KMS-11 (cell line): ENCODE measurements around the gene ZNF311.

Experiments used
- H2AFZ ChIP-seq: fragments of 200-600 bp; sonication (generic); 2 replicates; pipeline ENCODE4 v1.6.1; 2016; ENCODE audit warnings: antibody characterized with exemption, mixed run types, low read depth
- H3K27ac ChIP-seq: fragments of 200-600 bp; sonication (generic); 2 replicates; pipeline ENCODE4 v1.6.1; 2016; ENCODE audit warnings: mild to moderate bottlenecking, mixed run types
- H3K27me3 ChIP-seq: fragments of 200-600 bp; sonication (generic); 2 replicates; pipeline ENCODE4 v1.6.1; 2017; ENCODE audit warnings: mild to moderate bottlenecking, low read depth, mixed run types, moderate library complexity; ENCODE audit not compliant: insufficient read depth
- H3K36me3 ChIP-seq: fragments of 200-600 bp; sonication (generic); 2 replicates; pipeline ENCODE4 v1.6.1; 2017; ENCODE audit warnings: mild to moderate bottlenecking, mixed run types; ENCODE audit not compliant: insufficient read depth
- H3K4me1 ChIP-seq: fragments of 200-600 bp; sonication (generic); 2 replicates; pipeline ENCODE4 v1.6.1; 2016; ENCODE audit warnings: mild to moderate bottlenecking, low read depth, mixed run types; ENCODE audit not compliant: poor library complexity, severe bottlenecking
- H3K4me2 ChIP-seq: fragments of 200-600 bp; sonication (generic); 2 replicates; pipeline ENCODE4 v1.7.0; 2016; ENCODE audit warnings: mild to moderate bottlenecking, mixed run types
- H3K4me3 ChIP-seq: fragments of 200-600 bp; sonication (generic); IDR thresholded peaks from 2 replicates; pipeline ENCODE4 v1.6.1; 2017; ENCODE audit warnings: low read depth, low read length, mixed read lengths; ENCODE audit not compliant: insufficient read depth
- H3K79me2 ChIP-seq: fragments of 200-600 bp; sonication (generic); 2 replicates; pipeline ENCODE4 v1.6.1; 2016; ENCODE audit warnings: low read depth, mixed run types; ENCODE audit not compliant: insufficient read depth
- H3K9ac ChIP-seq: fragments of 200-600 bp; sonication (generic); 2 replicates; pipeline ENCODE4 v1.6.1; 2016; ENCODE audit warnings: mild to moderate bottlenecking, mixed run types
- H4K20me1 ChIP-seq: fragments of 200-600 bp; sonication (generic); 2 replicates; pipeline ENCODE4 v1.6.1; 2016; ENCODE audit warnings: mild to moderate bottlenecking, mixed run types; ENCODE audit not compliant: insufficient read depth
- TF ChIP-seq, protein P1 (sequence below): fragments of 200-600 bp; sonication (generic); conservative IDR thresholded peaks from 2 replicates; pipeline ENCODE4 v1.6.1; 2017; ENCODE audit warnings: low read depth, mild to moderate bottlenecking, antibody characterized with exemption, low read length, moderate library complexity, mixed read lengths

ZNF311 gene

DNA sequence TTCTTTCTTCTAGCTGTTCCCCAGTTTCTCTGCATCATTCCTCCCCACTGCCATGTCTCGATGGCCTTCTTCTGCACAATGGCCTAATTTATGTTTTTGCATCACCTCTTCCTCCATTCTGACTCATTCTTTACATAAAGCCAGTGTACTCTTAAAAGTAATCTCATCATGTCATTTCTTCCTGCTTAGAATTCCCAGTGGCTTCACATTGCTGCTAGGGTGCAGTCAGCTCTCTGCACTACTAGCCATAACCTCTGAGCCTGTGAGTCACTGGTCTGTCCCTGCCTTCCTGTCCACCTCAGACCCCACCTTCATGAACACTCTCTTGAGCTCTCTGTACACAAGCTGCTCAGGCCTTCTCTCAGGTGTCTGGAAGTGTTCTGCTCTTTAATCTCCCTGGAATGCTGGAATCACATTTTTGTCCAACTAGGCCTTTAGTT, 57.3 kb downstream of the ZNF311 start:
- Histone ChIP-seq H3K4me3 (no peak overlapping the region), H3K9ac (no peak overlapping the region), H4K20me1 (no peaks in the 10 kb centered on the region)

DNA sequence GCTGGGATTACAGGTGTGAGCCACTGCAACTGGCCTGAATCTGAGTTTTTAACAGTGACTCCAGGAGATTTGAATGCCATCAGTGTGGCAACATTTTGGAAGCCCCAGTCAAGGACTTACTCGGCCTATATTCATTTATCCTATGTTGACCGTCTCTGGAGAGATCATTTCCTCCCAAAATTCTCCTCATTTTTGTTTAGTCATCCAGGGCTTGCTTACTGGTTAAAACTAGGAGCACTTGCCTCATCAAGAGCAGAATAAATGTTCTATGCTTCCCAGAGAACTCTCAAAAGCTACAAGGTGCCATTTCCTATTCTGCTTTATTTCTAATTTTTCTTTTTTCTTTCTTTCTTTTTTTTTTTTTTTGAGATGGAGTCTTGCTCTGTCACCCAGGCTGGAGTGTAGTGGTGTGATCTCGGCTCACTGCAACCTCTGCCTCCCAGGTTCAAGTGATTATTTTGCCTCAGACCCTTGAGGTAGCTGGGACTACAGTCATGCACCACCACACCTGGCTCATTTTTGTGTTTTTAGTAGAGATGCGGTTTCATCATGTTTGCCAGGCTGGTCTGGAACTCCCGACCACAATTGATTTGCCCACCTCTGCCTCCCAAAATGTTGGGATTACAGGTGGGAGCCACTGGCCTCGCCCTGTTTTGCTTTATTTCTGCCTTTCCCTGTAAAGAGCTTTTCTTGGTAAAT, 57.9 kb downstream of the ZNF311 start:
- Histone ChIP-seq H2AFZ (no peak overlapping the region), H3K4me3 (no peak overlapping the region), H3K9ac (no peak overlapping the region), H3K27ac (no peak overlapping the region), H3K27me3 (no peaks in the 10 kb centered on the region), H4K20me1 (no peaks in the 10 kb centered on the region), H3K4me1 (peaks cover 14% of the 10 kb centered on the region), H3K79me2 (no peaks in the 10 kb centered on the region), H3K4me2 (no peak overlapping the region), H3K36me3 (no peaks in the 10 kb centered on the region)
- TF ChIP-seq, protein P1, sequence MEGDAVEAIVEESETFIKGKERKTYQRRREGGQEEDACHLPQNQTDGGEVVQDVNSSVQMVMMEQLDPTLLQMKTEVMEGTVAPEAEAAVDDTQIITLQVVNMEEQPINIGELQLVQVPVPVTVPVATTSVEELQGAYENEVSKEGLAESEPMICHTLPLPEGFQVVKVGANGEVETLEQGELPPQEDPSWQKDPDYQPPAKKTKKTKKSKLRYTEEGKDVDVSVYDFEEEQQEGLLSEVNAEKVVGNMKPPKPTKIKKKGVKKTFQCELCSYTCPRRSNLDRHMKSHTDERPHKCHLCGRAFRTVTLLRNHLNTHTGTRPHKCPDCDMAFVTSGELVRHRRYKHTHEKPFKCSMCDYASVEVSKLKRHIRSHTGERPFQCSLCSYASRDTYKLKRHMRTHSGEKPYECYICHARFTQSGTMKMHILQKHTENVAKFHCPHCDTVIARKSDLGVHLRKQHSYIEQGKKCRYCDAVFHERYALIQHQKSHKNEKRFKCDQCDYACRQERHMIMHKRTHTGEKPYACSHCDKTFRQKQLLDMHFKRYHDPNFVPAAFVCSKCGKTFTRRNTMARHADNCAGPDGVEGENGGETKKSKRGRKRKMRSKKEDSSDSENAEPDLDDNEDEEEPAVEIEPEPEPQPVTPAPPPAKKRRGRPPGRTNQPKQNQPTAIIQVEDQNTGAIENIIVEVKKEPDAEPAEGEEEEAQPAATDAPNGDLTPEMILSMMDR = no peak

More for the DNA sequence above, 57.3 kb downstream of the ZNF311 start:
- H3K36me3 ChIP-seq = no peaks in the 10 kb centered on the region
- no peak overlapping the region for H2AFZ ChIP-seq
- peaks cover 14% of the 10 kb centered on the region for H3K4me1 ChIP-seq
- no peaks in the 10 kb centered on the region for H3K79me2 ChIP-seq
- no peaks in the 10 kb centered on the region for H3K27me3 ChIP-seq
- H3K4me2 ChIP-seq = no peak overlapping the region
- no peak overlapping the region for H3K27ac ChIP-seq
- TF ChIP-seq, protein P1 = no peak

DNA sequence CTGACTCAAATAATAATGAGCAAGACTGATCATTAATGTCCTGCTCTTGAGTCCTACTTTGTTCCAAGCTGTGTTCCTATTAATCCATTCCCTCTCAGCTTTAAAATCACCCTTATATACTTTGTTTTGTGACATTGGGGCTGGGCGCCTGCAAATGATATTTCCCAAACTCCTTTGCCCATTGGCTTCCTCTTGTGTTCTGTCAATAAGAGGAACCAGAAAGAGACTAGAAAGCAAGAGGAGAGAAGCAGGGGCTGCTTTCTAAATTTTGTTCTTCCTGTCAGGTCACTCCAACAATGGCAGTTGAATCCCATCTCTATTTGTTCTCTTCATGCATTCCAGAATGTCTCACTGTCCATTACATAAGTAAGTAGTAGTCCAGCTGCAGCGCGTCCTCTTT, 59.8 kb downstream of the ZNF311 start:
- TF ChIP-seq, protein P1 = no peak
- Histone ChIP-seq H4K20me1 (no peaks in the 10 kb centered on the region), H2AFZ (no peak overlapping the region), H3K4me1 (peaks cover 13% of the 10 kb centered on the region), H3K36me3 (no peaks in the 10 kb centered on the region), H3K27me3 (no peaks in the 10 kb centered on the region), H3K79me2 (no peaks in the 10 kb centered on the region), H3K9ac (no peak overlapping the region), H3K27ac (no peak overlapping the region), H3K4me3 (no peak overlapping the region), H3K4me2 (peak overlapping the region; percentile 9; the same call in 1 of the 2 replicates)
